Activated T-cell treated with anti-CD3 and anti-CD28 coated beads, Interleukin-2, amount 50 U/mL, for 48 hours (primary cell): ENCODE results near the gene WNT3.

Source experiments
- DNase-seq, 2 experiments: peaks; one replicate each; pipeline ENCODE4 v3.0.0-alpha.2; 2020

WNT3 gene

GRCh38 chr17:46834846-46835245, 16.4 kb upstream of the WNT3 start:
- no peak for DNase-seq

- DNase-seq: no peak
Observed at GRCh38 chr17:46833840-46834208, 15.3 kb upstream of the WNT3 start.

- peak in 1 of 2 experiments; percentile 25 for DNase-seq
Observed at GRCh38 chr17:46832945-46833839, 14.7 kb upstream of the WNT3 start.

GRCh38 chr17:46832331-46832821, 13.9 kb upstream of the WNT3 start:
- no peak for DNase-seq

- DNase-seq: no peak
Observed at GRCh38 chr17:46831573-46832330, 13.3 kb upstream of the WNT3 start.

- no peak for DNase-seq
Observed at GRCh38 chr17:46827274-46827673, 8.8 kb upstream of the WNT3 start.

- no peak for DNase-seq
Observed at GRCh38 chr17:46826116-46826515, 7.6 kb upstream of the WNT3 start.

GRCh38 chr17:46823657-46824056, 5.2 kb upstream of the WNT3 start:
- DNase-seq: no peak

GRCh38 chr17:46822388-46822921, 4.0 kb upstream of the WNT3 start:
- peak; percentile 69 to 70 for DNase-seq

- peak in 1 of 2 experiments; percentile 20 for DNase-seq
Observed at GRCh38 chr17:46821482-46822387, 3.2 kb upstream of the WNT3 start.

- DNase-seq: peak in 1 of 2 experiments; percentile 23
Observed at GRCh38 chr17:46820592-46821450, 2.3 kb upstream of the WNT3 start.

- no peak for DNase-seq
Observed at GRCh38 chr17:46819906-46820351, 1.4 kb upstream of the WNT3 start.

- peak in 1 of 2 experiments; percentile 47 for DNase-seq
Observed at GRCh38 chr17:46818929-46819859, 702 bp upstream of the WNT3 start.

GRCh38 chr17:46817901-46818209, 637 bp downstream of the WNT3 start:
- no peak for DNase-seq

- no peak for DNase-seq
Observed at GRCh38 chr17:46817151-46817900, 1.2 kb downstream of the WNT3 start.

GRCh38 chr17:46815474-46816353, 2.8 kb downstream of the WNT3 start:
- no peak for DNase-seq

- no peak for DNase-seq
Observed at GRCh38 chr17:46814446-46814845, 4.0 kb downstream of the WNT3 start.

GRCh38 chr17:46813920-46814319, 4.6 kb downstream of the WNT3 start:
- no peak for DNase-seq
